Mucosa of gallbladder (tissue), 1 donor: ENCODE results near the gene INSL6. TPM values are rescaled to one million over a fixed set of nuclear protein-coding genes. Genes with fewer than 3 reads are reported as not detected.
"Not testable (repeated sequence)": the region's sequence is repeated elsewhere in the genome, so short reads cannot be mapped to it uniquely, and the experiment has no call there.

Source experiments
- DNase-seq: peaks from one replicate; pipeline ENCODE4 v3.0.0-alpha.2; 2020; ENCODE audit warnings: low spot score
- total RNA-seq: library from RNA; stranded (reverse); gene quantifications from one replicate; pipeline ENCODE4 v1.2.1, GENCODE V29; 2021
- donor health status: DM: no; HTN: no; CAD: no.

INSL6 gene, protein sequence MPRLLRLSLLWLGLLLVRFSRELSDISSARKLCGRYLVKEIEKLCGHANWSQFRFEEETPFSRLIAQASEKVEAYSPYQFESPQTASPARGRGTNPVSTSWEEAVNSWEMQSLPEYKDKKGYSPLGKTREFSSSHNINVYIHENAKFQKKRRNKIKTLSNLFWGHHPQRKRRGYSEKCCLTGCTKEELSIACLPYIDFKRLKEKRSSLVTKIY
- total RNA-seq = not detected

DNA sequence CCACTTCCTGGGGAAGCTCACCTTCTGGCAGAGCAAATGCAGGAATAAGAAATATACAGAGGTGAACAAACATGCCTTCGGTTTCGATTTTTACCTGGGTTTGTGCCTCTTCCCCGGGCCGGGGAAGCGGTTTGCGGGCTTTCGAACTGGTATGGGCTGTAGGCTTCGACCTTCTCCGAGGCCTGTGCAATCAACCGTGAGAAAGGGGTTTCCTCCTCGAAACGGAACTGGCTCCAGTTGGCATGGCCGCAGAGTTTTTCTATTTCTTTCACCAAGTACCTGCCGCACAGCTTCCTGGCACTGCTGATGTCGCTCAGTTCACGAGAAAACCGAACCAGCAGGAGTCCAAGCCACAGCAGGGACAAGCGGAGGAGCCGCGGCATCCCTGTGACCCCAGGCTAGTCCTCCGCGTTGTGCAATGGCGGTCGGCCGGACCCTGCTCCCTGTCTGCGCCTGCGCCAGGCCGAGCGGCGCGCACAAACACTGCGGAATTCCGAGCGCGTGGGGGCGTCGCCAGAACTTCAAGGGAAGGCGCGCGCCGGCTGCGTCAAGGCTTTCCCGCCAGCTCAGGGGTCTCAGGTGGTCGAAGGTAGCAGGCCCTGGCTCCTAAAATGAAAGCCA, at the start of gene INSL6:
INSL6 (minus strand) TSS at position 420 of the 621 bp plus-strand sequence; CDS start at position 383, 37 bp downstream.
- no peak for DNase-seq

DNA sequence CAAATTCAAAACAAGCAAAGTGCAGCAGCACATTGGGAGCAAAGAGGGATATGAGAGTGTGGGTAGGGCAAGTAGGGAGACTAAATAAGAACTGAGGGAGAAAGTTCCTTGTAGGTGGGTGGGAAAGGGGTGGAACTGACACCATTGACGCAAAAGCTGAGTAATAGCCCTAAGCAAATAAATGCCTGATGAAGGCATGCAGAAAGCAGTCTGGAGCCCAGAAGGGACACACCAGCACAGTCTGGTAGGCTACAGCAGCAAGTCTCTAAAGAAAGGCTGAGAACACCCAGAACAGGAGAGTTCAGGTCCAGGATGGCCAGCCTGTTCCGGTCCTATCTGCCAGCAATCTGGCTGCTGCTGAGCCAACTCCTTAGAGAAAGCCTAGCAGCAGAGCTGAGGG, 45.8 kb upstream of the INSL6 start, which contains the start of gene INSL4:
INSL4 (plus strand) TSS at position 208 of the 400 bp plus-strand sequence; CDS start at position 313, 105 bp downstream.
- no peak for DNase-seq

DNA sequence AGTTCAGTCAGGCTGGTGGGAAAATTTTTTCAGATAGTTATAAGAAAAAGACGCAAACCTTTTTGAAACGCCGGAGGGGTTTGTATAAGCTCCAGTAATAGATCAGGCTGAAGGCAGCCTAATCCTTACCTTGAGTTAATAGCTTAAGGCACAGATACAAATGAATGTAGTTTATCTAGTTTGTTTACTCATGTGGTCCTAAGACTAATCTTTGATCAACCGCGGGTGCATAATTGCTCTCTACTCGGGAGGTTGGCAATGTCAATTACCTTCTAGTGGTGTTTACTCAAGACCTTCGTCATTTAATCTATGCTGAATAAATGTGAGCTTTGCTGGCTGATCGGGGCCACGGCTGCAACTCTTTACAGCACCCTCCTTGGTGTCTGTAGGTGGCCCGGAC, 45.1 kb upstream of the INSL6 start:
- no peak for DNase-seq

GRCh38 chr9:5205071-5205470, 19.6 kb upstream of the INSL6 start:
- no peak for DNase-seq

DNA sequence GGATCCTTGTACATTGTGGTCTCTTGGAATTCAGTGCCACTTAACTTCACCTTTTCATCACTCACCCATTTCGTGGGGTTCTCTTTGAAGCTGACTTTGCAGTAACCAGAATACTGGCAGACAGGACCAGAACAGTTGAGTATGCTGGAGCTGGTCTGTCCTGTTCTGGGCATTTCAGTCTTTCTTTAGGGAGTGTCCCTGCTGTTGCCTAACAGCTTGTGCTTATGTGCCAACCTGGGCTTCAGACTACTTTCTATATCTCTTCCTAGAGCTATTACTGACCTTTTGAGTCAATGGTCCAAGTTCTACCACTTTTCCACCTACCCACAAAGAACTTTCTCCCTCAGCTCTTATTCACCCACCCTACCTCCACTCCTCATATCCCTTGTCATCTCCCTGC, 10.0 kb upstream of the INSL6 start:
- no peak for DNase-seq

GRCh38 chr9:5193345-5193744, 7.9 kb upstream of the INSL6 start:
- DNase-seq = no peak

DNA sequence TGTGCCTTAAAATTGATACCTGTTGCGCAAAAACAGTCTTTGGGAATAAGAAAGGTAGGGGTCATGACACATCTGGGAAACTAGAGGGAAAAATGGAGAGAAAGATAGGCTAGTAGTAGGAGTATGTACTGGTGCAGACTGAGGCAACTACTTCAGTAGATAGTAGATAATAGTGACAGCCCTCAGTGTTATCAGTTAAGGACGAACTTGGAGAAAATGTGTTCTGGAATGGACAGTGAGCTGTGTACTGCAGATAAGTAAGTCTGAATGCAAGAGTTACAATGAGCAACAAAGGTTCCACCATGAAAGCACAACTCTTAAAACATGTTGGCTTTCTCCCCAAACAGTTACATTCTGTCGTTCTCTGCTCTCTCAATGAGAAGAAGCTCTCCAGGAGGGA, 6.5 kb upstream of the INSL6 start:
- no peak for DNase-seq

GRCh38 chr9:5188060-5188984, 2.9 kb upstream of the INSL6 start:
- no peak for DNase-seq

DNA sequence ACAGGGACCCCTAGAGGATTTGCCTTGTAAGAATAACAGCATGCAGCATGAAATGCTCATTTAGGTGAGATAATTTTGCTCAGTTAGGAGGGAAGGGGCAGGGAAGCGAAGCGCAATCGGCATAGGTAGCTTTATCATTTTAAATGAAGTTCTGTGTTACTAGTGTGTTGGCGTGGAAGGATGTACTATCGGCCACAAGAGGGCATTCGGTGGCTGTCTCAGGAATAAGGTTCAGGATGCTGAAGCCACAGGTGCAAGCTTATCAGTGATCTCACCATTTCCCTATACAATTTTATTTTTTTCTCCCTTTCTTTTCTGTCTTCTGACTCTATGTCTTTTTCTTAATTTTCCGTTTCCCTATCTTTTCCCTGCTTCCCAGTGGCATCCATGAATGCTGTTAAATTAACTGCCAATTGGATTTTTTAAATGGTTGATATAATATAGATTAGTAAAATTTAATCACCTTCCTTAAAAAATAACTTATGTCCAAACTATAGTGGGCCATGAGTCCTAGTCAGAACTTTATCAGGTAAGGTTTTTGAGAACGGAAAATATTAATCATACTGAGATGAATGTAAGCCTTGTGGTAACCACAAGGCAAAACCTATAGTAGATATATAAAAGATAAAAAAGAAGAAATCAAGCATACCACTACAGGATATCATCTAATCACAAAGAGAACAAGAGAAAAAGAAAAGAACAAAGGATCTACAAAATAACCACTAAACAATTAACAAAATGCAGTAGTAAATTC, 1.2 kb upstream of the INSL6 start:
- DNase-seq = peak; percentile 58

DNA sequence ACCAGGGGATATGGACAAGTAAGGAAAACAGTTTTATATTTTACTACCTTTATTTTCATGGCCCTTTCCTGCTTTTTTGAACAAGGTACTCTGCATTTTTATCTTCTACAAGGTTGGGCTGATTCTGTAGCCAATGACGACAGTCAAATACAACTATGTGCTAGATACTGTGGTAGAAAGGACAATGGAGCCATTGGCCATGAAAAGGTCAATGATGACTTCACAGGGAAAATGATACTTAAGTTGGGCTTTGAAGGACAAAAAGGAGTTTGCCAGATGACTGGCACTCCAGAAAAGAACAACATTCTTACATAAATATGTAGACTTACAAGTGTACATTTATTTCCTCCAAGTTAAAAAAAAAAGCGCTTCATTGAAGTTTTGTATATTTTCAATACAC, 663 bp downstream of the INSL6 start:
- no peak for DNase-seq

GRCh38 chr9:5180631-5181030, 4.8 kb downstream of the INSL6 start:
- not testable (repeated sequence) for DNase-seq

DNA sequence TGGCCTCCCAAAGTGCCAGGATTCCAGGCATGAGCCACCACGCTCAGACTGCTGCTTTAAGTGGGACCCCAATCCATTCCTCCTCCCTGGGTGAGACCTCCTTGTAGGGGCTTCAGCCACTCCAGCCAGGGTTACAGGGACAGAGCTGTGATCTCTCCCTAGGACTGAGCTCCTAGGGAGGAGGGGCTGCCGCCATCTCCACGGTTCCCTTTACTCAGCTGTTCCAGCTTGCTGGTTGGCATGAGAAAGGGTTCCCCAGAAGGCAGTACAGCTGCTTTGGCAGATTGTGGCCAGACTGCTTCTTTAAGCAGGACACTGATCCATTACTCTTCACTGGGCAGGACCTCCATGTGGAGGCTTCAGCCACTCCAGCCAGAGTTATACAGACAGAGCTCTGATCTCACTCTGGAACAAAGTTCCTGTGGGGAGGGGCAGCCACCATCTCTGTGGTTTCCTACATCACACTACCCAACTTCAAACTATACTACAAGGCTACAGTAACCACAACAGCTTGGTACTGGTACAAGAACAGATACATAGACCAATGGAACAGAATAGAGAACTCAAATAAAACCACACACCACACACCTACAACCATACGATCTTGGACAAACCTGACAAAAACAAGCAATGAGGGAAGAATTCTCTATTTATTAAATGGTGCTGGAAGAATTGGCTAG, 7.2 kb downstream of the INSL6 start:
- no peak for DNase-seq

GRCh38 chr9:5146241-5146640, 39.2 kb downstream of the INSL6 start:
- no peak for DNase-seq

- no peak for DNase-seq
Observed at GRCh38 chr9:5144217-5144616, 41.2 kb downstream of the INSL6 start.

- no peak for DNase-seq
Observed at GRCh38 chr9:5140151-5140550, 45.3 kb downstream of the INSL6 start.

- no peak for DNase-seq
Observed at GRCh38 chr9:5122516-5122915, 62.9 kb downstream of the INSL6 start.

- no peak for DNase-seq
Observed at GRCh38 chr9:5122116-5122515, 63.3 kb downstream of the INSL6 start.

- DNase-seq = no peak
Observed at GRCh38 chr9:5113994-5114748, 71.3 kb downstream of the INSL6 start.
